Fibroblast of peridontal ligament (primary cell): ENCODE measurements around the gene FBXL19.
A peak's percentile ranks its signal among the peaks of the same experiment; 100 is the strongest.
"Not testable (repeated sequence)": the region's sequence is repeated elsewhere in the genome, so short reads cannot be mapped to it uniquely, and the experiment has no call there.

ENCODE experiments used
- DNase-seq: peaks from one replicate; pipeline ENCODE4 v3.0.0-alpha.2; 2010; ENCODE audit errors: extremely low read depth

Gene FBXL19

DNA sequence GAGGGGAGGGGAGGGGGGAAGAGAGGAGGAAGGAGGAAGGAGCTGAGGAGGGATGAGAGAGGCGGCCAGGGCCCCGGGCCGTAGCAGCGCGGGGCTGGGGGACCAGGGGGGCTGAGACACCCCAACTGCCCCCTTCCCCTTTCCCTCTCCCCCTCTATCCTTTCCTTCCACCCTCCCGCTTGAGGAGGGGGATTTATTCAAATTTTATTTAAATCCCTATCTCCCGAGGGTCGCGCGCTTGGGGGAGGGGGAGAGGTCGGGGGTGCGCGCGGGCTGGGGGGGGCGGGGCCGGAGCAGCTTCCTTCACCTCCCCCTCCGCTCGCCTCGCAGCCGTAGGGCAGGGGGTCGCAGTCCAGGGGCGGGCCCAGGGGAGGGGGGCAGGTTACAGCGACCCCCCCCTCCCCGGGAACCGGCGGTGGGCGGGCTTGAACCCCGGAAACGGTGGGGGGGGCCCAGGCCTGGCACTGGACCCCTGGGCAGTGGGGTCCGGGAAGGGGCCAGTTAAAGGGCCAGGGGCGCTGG, at the start of gene FBXL19:
Gene FBXL19, plus strand, starts transcription at position 19 of the 522 bp plus-strand sequence. CDS start 2,183 bp downstream, outside the sequence.
- no peak for DNase-seq

- DNase-seq, result no peak
Measured at GRCh38 chr16:30874244-30874820, 49.0 kb upstream of the FBXL19 start.

GRCh38 chr16:30874821-30875717, 48.3 kb upstream of the FBXL19 start:
- DNase-seq, result peak; percentile 84

- DNase-seq, result peak; percentile 7
Measured at GRCh38 chr16:30875871-30876801, 47.2 kb upstream of the FBXL19 start.

- DNase-seq, result no peak
Measured at GRCh38 chr16:30876867-30877266, 46.5 kb upstream of the FBXL19 start.

DNA sequence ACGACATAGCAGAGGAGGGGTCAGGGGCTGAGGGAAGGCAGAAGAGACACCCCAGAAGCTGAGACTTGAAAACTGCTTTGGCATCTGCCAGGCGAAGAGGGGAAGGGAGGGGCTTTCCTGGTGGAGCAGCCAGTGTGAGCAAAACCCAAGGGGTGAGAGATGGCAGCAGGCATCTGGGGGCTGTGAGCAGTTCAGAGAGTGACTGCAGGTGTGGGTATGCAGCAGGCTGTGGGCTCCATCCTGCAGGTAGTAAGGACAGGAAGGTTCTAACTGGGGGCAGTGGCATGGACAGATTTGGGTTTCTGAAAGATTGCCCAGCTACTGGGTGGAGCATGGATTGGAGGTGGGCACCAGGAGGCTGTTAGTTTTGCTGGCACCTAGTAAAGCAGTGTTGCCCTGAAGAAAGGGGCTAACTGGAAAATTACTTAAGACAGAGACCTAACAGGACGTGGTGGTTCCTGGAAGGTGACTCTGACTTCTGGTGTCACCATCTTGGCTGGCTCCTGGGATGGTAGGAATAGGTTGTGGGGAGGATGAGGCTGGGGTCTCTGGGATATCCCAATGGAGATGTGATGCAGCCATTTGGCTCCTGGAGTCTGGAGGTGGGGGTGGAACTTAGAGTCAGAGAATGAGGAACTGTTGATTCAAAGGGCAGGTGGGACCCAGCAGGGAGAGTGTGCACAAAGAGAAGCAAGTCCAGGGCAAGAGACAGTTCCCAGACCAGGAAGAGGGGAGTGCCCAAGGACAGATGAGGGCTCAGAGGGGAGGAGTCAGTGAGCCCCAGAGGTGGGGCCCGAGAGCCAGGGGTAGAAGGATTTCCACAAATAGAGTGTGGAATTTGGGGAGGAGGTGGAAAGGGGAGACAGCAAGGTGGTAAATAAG, 40.7 kb upstream of the FBXL19 start:
- no peak for DNase-seq

- no peak for DNase-seq
Measured at GRCh38 chr16:30884760-30885159, 38.6 kb upstream of the FBXL19 start.

DNA sequence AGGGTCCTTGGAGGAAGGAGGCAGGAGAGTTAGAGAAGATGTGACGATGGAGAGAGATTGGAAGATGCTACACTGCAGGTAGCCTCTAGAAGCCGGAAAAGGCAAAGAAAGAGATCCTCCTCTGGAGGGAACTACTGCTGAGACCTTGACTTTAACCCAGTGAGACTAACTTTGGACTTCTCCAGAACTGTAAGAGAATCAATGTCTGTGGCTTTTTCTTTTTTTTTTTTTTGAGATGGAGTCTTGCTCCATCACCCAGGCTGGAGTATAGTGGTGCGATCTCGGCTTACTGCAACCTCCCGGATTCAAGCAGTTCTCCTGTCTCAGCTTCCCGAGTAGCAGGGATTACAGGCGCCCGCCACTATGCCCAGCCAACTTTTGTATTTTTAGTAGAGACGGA, 38.2 kb upstream of the FBXL19 start:
- DNase-seq, result no peak

DNA sequence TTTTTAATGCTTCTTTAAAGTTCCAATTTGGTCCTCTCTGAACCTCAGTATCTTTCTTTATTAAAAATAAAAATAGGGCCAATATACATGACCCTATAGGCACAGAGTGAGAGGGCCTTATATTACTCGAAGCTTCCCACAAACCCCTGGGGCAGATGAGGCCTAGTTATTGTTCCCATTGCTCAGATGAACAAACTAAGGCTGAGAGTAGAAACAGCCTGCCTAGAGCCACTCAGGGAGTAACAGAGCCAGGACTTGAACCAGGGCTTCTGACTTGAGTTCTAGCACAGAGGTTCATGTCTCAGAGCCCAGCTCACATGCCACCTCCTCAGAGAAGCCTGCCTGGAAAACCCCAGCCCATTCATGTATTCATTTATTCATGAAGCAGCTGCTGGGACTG, 37.2 kb upstream of the FBXL19 start:
- no peak for DNase-seq

GRCh38 chr16:30887927-30888326, 35.4 kb upstream of the FBXL19 start:
- no peak for DNase-seq

DNA sequence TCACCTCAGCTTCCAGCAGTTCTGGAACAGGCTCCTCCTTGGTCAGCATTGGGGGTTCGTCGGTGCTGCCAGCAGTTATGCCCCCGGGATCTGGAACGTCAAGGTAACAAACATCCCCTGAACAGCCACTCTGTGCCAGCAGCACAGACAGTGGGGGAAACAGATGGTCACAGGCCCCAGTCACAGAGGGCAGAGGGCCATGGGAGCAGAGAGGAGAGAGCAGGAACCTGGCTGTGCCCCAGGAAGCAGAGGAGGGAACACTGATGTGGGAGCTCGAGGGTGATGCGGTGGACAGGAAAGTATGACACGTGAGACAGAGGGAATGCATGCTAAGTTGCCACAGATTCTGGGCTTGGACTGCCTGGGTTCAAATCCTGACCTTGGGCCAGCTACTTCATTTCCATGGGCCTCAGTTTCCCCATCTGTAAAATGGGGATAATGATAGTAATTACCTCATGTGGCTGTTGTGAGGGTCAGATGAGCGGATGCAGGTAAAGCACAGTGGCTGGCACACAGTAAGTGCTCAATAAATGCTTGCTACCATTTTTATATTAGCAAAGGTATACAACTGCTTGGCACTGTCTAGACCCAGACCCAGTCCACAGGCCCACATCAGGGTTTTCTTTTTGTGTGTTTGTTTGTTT, 34.4 kb upstream of the FBXL19 start:
- no peak for DNase-seq

GRCh38 chr16:30889721-30890120, 33.7 kb upstream of the FBXL19 start:
- DNase-seq, result no peak

DNA sequence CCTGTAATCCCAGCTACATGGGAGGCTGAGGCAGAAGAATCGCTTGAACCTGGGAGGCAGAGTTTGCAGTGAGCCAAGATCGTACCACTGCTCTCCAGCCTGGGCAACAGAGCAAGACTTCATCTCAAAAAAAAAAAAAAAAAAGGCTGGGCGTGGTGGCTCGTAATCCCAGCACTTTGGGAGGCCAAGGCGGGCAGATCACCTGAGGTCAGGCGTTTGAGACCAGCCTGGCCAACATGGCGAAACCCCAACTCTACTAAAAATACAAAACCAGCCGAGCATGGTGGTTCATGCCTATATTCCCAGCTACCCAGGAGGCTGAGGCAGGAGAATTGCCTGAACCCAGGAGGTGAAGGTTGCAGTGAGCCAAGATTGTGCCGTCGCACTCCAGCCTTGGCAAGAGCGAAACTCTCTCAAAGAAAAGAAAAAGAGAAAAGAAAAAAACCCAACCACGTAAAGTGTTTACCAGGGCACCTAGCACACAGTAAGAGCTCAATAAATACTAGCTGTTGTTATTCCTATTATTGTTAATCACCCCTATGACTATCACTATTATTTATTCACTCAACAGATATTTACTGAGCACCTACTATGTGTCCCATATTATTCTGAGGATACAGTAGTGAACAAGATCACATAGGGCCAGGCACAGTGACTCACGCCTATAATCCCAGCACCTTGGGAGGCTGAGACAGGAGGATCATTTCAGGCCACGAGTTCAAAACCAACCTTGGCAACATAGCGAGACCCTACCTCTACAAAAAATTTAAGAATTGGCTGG, 32.1 kb upstream of the FBXL19 start:
- not testable (repeated sequence) for DNase-seq

- no peak for DNase-seq
Measured at GRCh38 chr16:30892670-30893416, 30.5 kb upstream of the FBXL19 start.

- DNase-seq, result no peak
Measured at GRCh38 chr16:30893417-30893743, 30.0 kb upstream of the FBXL19 start.

- DNase-seq, result peak; percentile 71
Measured at GRCh38 chr16:30893744-30894539, 29.4 kb upstream of the FBXL19 start, which contains the start of gene BCL7C. BCL7C (minus strand) TSS chr16:30894077; CDS start chr16:30893944, 133 bp downstream.

GRCh38 chr16:30894540-30895368, 28.6 kb upstream of the FBXL19 start:
- DNase-seq, result peak; percentile 19
